Smooth muscle cell (in vitro differentiated cells): Measurements from ENCODE around the gene PRRT1B. TPM values are rescaled to one million over a fixed set of nuclear protein-coding genes. Genes with fewer than 3 reads are reported as not detected.

Experiments used
- DNase-seq: peaks from one replicate; lab custom pipeline; 2025; ENCODE audit not compliant: unreplicated experiment; lab: John Stamatoyannopoulos, UW
- H2AFZ ChIP-seq: fragments of 200-600 bp; sonication (generic); 2 replicates; pipeline ENCODE4 v1.6.0; 2016; ENCODE audit warnings: antibody characterized with exemption, low read depth, mild to moderate bottlenecking
- H3F3A ChIP-seq: fragments of 200-600 bp; sonication (generic); 2 replicates; pipeline ENCODE4 v1.6.0; 2017; ENCODE audit warnings: antibody characterized with exemption, low read depth
- H3K27ac ChIP-seq: fragments of 200-600 bp; sonication (generic); 2 replicates; pipeline ENCODE4 v1.5.1; 2016; ENCODE audit warnings: low read depth, mild to moderate bottlenecking
- H3K27me3 ChIP-seq: fragments of 200-600 bp; sonication (generic); 2 replicates; pipeline ENCODE4 v1.6.1; 2016; ENCODE audit warnings: low read depth, mild to moderate bottlenecking
- H3K36me3 ChIP-seq: fragments of 200-600 bp; sonication (generic); 2 replicates; pipeline ENCODE4 v1.5.1; 2016; ENCODE audit warnings: low read depth
- H3K4me1 ChIP-seq: fragments of 200-600 bp; sonication (generic); 2 replicates; pipeline ENCODE4 v1.5.1; 2016; ENCODE audit warnings: low read depth
- H3K4me2 ChIP-seq: fragments of 200-600 bp; sonication (generic); 2 replicates; pipeline ENCODE4 v1.6.0; 2016; ENCODE audit warnings: mild to moderate bottlenecking
- H3K4me3 ChIP-seq: fragments of 200-600 bp; sonication (generic); 2 replicates; pipeline ENCODE4 v1.5.1; 2016; ENCODE audit warnings: mild to moderate bottlenecking
- H3K79me2 ChIP-seq: fragments of 200-600 bp; sonication (generic); 2 replicates; pipeline ENCODE4 v1.6.0; 2016; ENCODE audit warnings: low read depth, mild to moderate bottlenecking
- H3K9ac ChIP-seq: fragments of 200-600 bp; sonication (generic); 2 replicates; pipeline ENCODE4 v1.6.0; 2016; ENCODE audit warnings: low read depth
- H3K9me3 ChIP-seq: fragments of 200-600 bp; sonication (generic); replicated peaks from 2 replicates; pipeline ENCODE4 v1.5.1; 2016; ENCODE audit warnings: low read depth
- H4K20me1 ChIP-seq: fragments of 200-600 bp; sonication (generic); 2 replicates; pipeline ENCODE4 v1.6.0; 2016; ENCODE audit warnings: low read depth
- WGBS: methylation state at CpG from one replicate; pipeline ENCODE4 v1.1.7; 2016; ENCODE audit warnings: low lambda C conversion rate; 5-methylcytosine and 5-hydroxymethylcytosine counted together
- polyA plus RNA-seq: library from polyadenylated mRNA; unstranded; fragments of >200 nt; fragmentation: Nextera tagmentation; extraction: Ambion mirVana; gene quantifications from 2 replicates; pipeline ENCODE4 v1.2.1, GENCODE V29; 2016
- total RNA-seq: library from RNA; depleted of rRNA; stranded (reverse); fragments of >200 nt; gene quantifications from 2 replicates; pipeline ENCODE4 v1.2.3, GENCODE V29; 2014
- TF ChIP-seq, protein P1 (sequence below): fragments of 200-600 bp; sonication (generic); IDR thresholded peaks from 2 replicates; pipeline ENCODE4 v1.5.1; 2017; ENCODE audit warnings: borderline replicate concordance, mild to moderate bottlenecking, antibody characterized with exemption; ENCODE audit not compliant: insufficient read depth, poor library complexity, severe bottlenecking

The PRRT1B gene
- total and polyA plus RNA-seq, 2 experiments from 2014 or later, result not detected

DNA sequence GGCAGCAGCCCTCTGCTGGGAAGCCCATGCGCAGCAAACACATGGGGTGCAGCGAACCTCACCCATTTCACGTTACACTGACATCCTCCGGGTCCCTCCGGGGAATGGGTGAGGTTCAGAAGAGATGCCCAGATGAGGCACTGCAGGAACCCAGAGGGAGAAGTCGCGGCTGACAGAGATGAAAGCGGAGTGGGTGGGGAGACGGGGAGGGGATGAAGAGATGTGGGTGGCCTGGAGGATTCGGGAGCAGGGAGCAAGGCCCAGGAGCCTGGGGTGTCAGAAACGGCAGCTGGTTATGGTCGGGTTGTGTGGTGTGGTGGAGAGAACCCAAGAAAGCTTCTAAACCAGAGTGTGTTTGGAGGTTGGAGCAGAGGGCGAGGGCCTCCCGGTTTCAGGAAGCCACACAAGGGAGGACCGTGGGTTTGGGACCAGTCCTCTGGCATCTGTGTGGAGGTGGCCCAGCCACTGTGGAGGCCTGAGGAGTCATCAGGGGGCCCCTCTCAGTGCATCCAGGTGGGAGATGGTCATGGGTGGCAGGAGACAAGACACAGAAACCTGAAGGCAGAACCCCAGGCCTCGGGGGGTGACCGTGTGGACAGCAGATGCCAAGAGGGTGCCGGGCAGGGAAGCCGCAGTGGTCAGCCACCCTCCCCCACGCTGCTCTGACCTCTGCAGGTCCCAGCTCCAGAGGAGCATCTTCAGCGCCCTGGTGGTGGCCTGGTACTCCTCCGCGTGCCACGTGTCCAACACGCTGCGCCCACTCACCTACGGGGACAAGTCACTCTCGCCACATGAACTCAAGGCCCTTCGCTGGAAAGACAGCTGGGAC lies 22.9 kb upstream of the PRRT1B start:
- 96% methylated on average over 29 of the region's 29 CpGs for WGBS
- Histone ChIP-seq H3K79me2 (no peaks in the 10 kb centered on the region), H3K9ac (no peak overlapping the region), H3K27me3 (no peaks in the 10 kb centered on the region), H3F3A (peaks cover 16% of the 10 kb centered on the region), H2AFZ (no peak overlapping the region), H3K36me3 (no peaks in the 10 kb centered on the region), H3K4me3 (no peak overlapping the region), H3K9me3 (no peaks in the 10 kb centered on the region), H3K4me1 (no peaks in the 10 kb centered on the region), H3K27ac (no peak overlapping the region), H3K4me2 (no peak overlapping the region), H4K20me1 (peaks cover 14% of the 10 kb centered on the region)
- TF ChIP-seq, protein P1, sequence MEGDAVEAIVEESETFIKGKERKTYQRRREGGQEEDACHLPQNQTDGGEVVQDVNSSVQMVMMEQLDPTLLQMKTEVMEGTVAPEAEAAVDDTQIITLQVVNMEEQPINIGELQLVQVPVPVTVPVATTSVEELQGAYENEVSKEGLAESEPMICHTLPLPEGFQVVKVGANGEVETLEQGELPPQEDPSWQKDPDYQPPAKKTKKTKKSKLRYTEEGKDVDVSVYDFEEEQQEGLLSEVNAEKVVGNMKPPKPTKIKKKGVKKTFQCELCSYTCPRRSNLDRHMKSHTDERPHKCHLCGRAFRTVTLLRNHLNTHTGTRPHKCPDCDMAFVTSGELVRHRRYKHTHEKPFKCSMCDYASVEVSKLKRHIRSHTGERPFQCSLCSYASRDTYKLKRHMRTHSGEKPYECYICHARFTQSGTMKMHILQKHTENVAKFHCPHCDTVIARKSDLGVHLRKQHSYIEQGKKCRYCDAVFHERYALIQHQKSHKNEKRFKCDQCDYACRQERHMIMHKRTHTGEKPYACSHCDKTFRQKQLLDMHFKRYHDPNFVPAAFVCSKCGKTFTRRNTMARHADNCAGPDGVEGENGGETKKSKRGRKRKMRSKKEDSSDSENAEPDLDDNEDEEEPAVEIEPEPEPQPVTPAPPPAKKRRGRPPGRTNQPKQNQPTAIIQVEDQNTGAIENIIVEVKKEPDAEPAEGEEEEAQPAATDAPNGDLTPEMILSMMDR, result no peak
- DNase-seq, result no peak

DNA sequence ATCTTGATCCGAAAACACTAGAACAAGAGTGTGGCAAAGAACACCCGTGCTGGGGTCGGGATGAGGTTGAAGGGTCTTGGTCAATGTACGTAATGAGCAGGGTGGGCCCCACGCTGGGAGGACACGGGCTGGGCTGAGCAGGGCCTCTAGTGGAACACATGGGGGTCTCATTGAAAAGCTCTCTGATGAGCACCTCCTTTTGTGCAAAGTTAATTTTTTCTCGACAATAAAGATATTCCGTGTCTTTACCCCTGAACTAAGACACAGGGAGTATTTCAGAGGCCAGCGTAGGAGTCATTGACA lies 22.3 kb upstream of the PRRT1B start:
- WGBS, result 97% methylated on average over 9 of the region's 9 CpGs
- Histone ChIP-seq H3K4me1 (no peaks in the 10 kb centered on the region), H3K4me2 (no peak overlapping the region), H3K9ac (no peak overlapping the region), H3K4me3 (no peak overlapping the region), H2AFZ (no peak overlapping the region), H3K9me3 (no peaks in the 10 kb centered on the region), H3F3A (peaks cover 16% of the 10 kb centered on the region), H3K27me3 (no peaks in the 10 kb centered on the region), H4K20me1 (peaks cover 14% of the 10 kb centered on the region), H3K27ac (no peak overlapping the region), H3K36me3 (no peaks in the 10 kb centered on the region), H3K79me2 (no peaks in the 10 kb centered on the region)
- DNase-seq, result no peak
- TF ChIP-seq, protein P1, result no peak

DNA sequence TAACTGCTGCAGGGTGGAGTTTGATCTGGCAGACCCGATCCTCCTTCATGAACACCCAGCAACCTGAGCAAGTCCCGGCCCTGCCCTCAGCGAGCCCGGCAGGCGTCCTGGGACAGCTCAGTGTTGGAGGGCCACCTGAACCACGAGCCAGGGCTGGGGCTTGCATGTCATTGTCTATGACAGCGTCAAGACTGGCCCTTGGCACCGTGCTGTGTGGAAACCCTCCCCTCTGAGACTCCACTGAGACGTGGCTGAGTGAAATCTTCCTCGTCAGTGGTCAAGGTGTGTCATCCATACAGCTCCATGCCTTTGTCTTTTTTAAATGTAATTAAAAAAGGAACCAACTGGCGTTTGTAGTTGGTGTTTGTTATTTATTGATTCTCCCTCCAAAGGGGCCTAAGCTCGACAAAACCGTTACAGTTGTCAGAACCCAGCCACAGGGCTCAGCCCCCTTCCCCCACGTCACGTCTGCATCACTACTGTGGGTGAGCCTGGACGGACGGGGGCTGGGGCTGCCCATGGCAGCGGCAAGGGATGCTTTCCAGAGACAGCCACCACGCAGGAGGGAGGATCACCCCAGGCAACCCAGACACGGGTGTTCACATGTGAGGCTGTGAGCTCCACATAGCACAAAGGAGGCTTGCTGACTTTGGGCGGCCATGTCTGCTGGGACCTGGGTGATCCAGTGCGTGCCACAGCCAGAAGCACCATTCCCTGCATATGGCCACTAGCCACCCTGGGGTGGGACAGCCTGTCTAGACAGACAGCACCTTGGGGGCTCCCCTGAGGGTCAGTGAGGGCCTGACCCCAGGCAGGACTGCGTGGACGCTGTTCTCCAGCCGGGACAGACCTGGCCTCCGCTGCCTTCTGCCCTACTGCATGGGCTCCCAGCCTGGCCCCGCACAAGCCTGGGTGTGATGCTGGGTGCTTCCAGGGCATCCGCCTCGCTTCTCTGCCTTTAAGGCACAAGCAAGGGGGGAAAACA lies 21.6 kb upstream of the PRRT1B start:
- Histone ChIP-seq H2AFZ (no peak overlapping the region), H3K4me2 (no peak overlapping the region), H4K20me1 (peaks cover 14% of the 10 kb centered on the region), H3K9me3 (no peaks in the 10 kb centered on the region), H3K36me3 (no peaks in the 10 kb centered on the region), H3K27ac (peak overlapping the region; percentile 49), H3K9ac (no peak overlapping the region), H3K4me3 (no peak overlapping the region), H3K79me2 (no peaks in the 10 kb centered on the region), H3K4me1 (no peaks in the 10 kb centered on the region), H3F3A (peaks cover 16% of the 10 kb centered on the region), H3K27me3 (no peaks in the 10 kb centered on the region)
- 88% methylated on average over 29 of the region's 29 CpGs for WGBS
- TF ChIP-seq, protein P1, result no peak
- no peak for DNase-seq
